Glutamatergic neuron (in vitro differentiated cells): Measurements from ENCODE around the gene TTC4. TPM values are rescaled to one million over a fixed set of nuclear protein-coding genes. Genes with fewer than 3 reads are reported as not detected.

Source experiments
- DNase-seq: peaks from one replicate; pipeline ENCODE4 v3.0.0; 2022
- H3K27ac Mint-ChIP-seq: one replicate; pipeline ENCODE4 v1.8.0; 2020; ENCODE audit warnings: mild to moderate bottlenecking, mixed read lengths, inconsistent platforms; ENCODE audit not compliant: unreplicated experiment
- H3K27me3 Mint-ChIP-seq: one replicate; pipeline ENCODE4 v1.8.0; 2020; ENCODE audit warnings: mild to moderate bottlenecking, moderate library complexity, mixed read lengths, inconsistent platforms; ENCODE audit not compliant: unreplicated experiment
- H3K36me3 Mint-ChIP-seq: one replicate; pipeline ENCODE4 v1.8.0; 2020; ENCODE audit warnings: mild to moderate bottlenecking, mixed read lengths, inconsistent platforms; ENCODE audit not compliant: unreplicated experiment
- H3K4me1 Mint-ChIP-seq: one replicate; pipeline ENCODE4 v1.8.0; 2020; ENCODE audit warnings: mild to moderate bottlenecking, low read depth, mixed read lengths, inconsistent platforms; ENCODE audit not compliant: unreplicated experiment
- H3K4me3 Mint-ChIP-seq: one replicate; pipeline ENCODE4 v1.8.0; 2020; ENCODE audit warnings: mild to moderate bottlenecking, mixed read lengths, inconsistent platforms; ENCODE audit not compliant: unreplicated experiment
- H3K9me3 Mint-ChIP-seq: one replicate; pipeline ENCODE4 v1.8.0; 2020; ENCODE audit warnings: mild to moderate bottlenecking, moderate library complexity, mixed read lengths, inconsistent platforms; ENCODE audit not compliant: unreplicated experiment
- CTCF ChIP-seq: fragments of 200-600 bp; sonication (generic); IDR thresholded peaks from one replicate; pipeline ENCODE4 v1.5.0; 2021; ENCODE audit not compliant: partially characterized antibody, unreplicated experiment
- total RNA-seq: library from RNA; stranded (reverse); fragmentation: NEBNext Ultra II Directional; extraction: Animal tissue kit (Norgen Biotek cat#: 25700); gene quantifications from one replicate; pipeline ENCODE4 v1.2.1, GENCODE V29; 2021; ENCODE audit not compliant: unreplicated experiment

The TTC4 gene
- total RNA-seq, 1 donor from 2014 or later = 14.3 TPM

GRCh38 chr1:54750596-54750995 lies 34.9 kb downstream of the TTC4 start:
- no peak for TF ChIP-seq CTCF
- Mint-ChIP-seq H3K4me1 (peaks cover under 1% of the 10 kb centered on the region), H3K4me3 (no peak overlapping the region), H3K27me3 (peaks cover 2% of the 10 kb centered on the region), H3K36me3 (no peaks in the 10 kb centered on the region), H3K27ac (no peak overlapping the region), H3K9me3 (no peaks in the 10 kb centered on the region)
- no peak for DNase-seq

GRCh38 chr1:54751426-54751825 lies 35.8 kb downstream of the TTC4 start:
- no peaks in the 10 kb centered on the region for H3K9me3 Mint-ChIP-seq
- no peak overlapping the region for H3K27ac Mint-ChIP-seq
- H3K4me1 Mint-ChIP-seq = peaks cover 6% of the 10 kb centered on the region
- no peak for DNase-seq
- no peak for TF ChIP-seq CTCF
- H3K4me3 Mint-ChIP-seq = no peak overlapping the region
- peaks cover 3% of the 10 kb centered on the region for H3K27me3 Mint-ChIP-seq
- H3K36me3 Mint-ChIP-seq = no peaks in the 10 kb centered on the region

GRCh38 chr1:54754045-54754444 lies 38.4 kb downstream of the TTC4 start:
- no peak for TF ChIP-seq CTCF
- peaks cover 12% of the 10 kb centered on the region for H3K4me1 Mint-ChIP-seq

GRCh38 chr1:54754486-54755285 lies 39.0 kb downstream of the TTC4 start:
- peak; percentile 64 for DNase-seq
- Mint-ChIP-seq H3K4me3 (no peak overlapping the region), H3K27ac (no peak overlapping the region), H3K27me3 (peaks cover 4% of the 10 kb centered on the region), H3K9me3 (no peaks in the 10 kb centered on the region), H3K4me1 (peaks cover 15% of the 10 kb centered on the region), H3K36me3 (no peaks in the 10 kb centered on the region)
- no peak for TF ChIP-seq CTCF

More at GRCh38 chr1:54754045-54754444, 38.4 kb downstream of the TTC4 start:
- no peaks in the 10 kb centered on the region for H3K9me3 Mint-ChIP-seq
- no peaks in the 10 kb centered on the region for H3K36me3 Mint-ChIP-seq
- no peak overlapping the region for H3K4me3 Mint-ChIP-seq
- H3K27ac Mint-ChIP-seq = no peak overlapping the region
- peaks cover 3% of the 10 kb centered on the region for H3K27me3 Mint-ChIP-seq
- no peak for DNase-seq

- Mint-ChIP-seq H3K27ac (no peak overlapping the region), H3K4me1 (peaks cover 31% of the 10 kb centered on the region), H3K36me3 (no peaks in the 10 kb centered on the region), H3K4me3 (no peak overlapping the region), H3K9me3 (no peaks in the 10 kb centered on the region), H3K27me3 (peaks cover 8% of the 10 kb centered on the region)
- no peak for DNase-seq
- TF ChIP-seq CTCF = no peak
Measured at GRCh38 chr1:54757833-54758232, 42.2 kb downstream of the TTC4 start.
